Right lobe of liver (tissue), 6 donors: ENCODE data around the gene PPM1B. TPM values are rescaled to one million over a fixed set of nuclear protein-coding genes. Genes with fewer than 3 reads are reported as not detected.
"Not testable (repeated sequence)": the region's sequence is repeated elsewhere in the genome, so short reads cannot be mapped to it uniquely, and the experiment has no call there.

ENCODE experiments used
- ATAC-seq, 4 donors: fragments of 200-7000 bp; cut with Tn5 transposase; one replicate each; pipeline ENCODE4 v1.9.1; 2020; ENCODE audit warnings: mild to moderate bottlenecking in 4 of 4, moderate library complexity in 4 of 4
- DNase-seq, 3 donors: peaks; one replicate each; pipeline ENCODE4 v3.0.0-alpha.2; 2020
- H3K27ac ChIP-seq, 3 donors: fragments of 200-600 bp; one replicate each; pipeline ENCODE4 v1.8.0; 2022
- H3K27me3 ChIP-seq, 2 donors: fragments of 200-600 bp; one replicate each; pipeline ENCODE4 v1.8.0; 2022
- H3K36me3 ChIP-seq, 4 donors: fragments of 200-600 bp; sonication (generic) in 1 of 4; one replicate each; pipeline versions ENCODE4 v1.5.1 to v1.8.0; 2017 to 2022; ENCODE audit warnings: control low read depth in 1 of 4
- H3K4me1 ChIP-seq, 4 donors: fragments of 200-600 bp; sonication (generic) in 1 of 4; one replicate each; pipeline versions ENCODE4 v1.5.1 to v1.8.0; 2017 to 2022; ENCODE audit warnings: control low read depth in 1 of 4
- H3K4me3 ChIP-seq, 3 donors: fragments of 200-600 bp; one replicate each; pipeline ENCODE4 v1.8.0; 2022
- H3K9me3 ChIP-seq, 4 donors: fragments of 200-600 bp; sonication (generic) in 1 of 4; one replicate each; pipeline versions ENCODE4 v1.5.1 to v1.8.0; 2017 to 2022; ENCODE audit warnings: control low read depth in 1 of 4
- POLR2A ChIP-seq: fragments of 450-650 bp; IDR thresholded peaks from one replicate; pipeline ENCODE4 v1.6.1; 2017; ENCODE audit warnings: antibody characterized with exemption, mild to moderate bottlenecking
- WGBS: methylation state at CpG from one replicate; pipeline ENCODE4 v1.1.6; 2018; ENCODE audit warnings: low coverage, low lambda C conversion rate; ENCODE audit not compliant: insufficient coverage; ENCODE audit errors: missing lambda C conversion rate; 5-methylcytosine and 5-hydroxymethylcytosine counted together
- intact Hi-C, 2 donors: fragments of 100-400 bp; cut with DNase I; formaldehyde crosslinking; loops; one replicate each; pipeline versions ENCODE4 v1.11.2 to v1.14.1; 2022
- total RNA-seq, 6 experiments: library from RNA; depleted of rRNA in 2 of 6; stranded (reverse); fragments of >200 nt in 2 of 6; fragmentation: NEBNext Ultra II Directional in 3 of 6; extraction: Animal tissue kit (Norgen Biotek cat#: 25700) in 3 of 6; gene quantifications; one replicate each; pipeline versions ENCODE4 v1.1.0 to v1.2.4, GENCODE V29; 2016 to 2023
- TF ChIP-seq, protein P1 (sequence below), 4 donors: fragments of 200-600 bp in 3 of 4; fragments of 450-650 bp in 1 of 4; IDR thresholded peaks; one replicate each; pipeline versions ENCODE4 v1.5.1 to v1.8.0; 2016 to 2022; ENCODE audit warnings: antibody characterized with exemption in 4 of 4, mild to moderate bottlenecking in 2 of 4
- donor health status: DM: no; HTN: yes; CAD: no.
- donor health status: DM: no; HTN: no; CAD: no.
- donor health status: DM: no; HTN: no; CAD: no.
- donor health status: DM: no; HTN: yes; CAD: no.
- donor health status: DM: no; HTN: yes; CAD: no.

PPM1B gene
- total RNA-seq, 6 experiments from 2014 or later = 20.4 to 43.3 (median 27.8) TPM

DNA sequence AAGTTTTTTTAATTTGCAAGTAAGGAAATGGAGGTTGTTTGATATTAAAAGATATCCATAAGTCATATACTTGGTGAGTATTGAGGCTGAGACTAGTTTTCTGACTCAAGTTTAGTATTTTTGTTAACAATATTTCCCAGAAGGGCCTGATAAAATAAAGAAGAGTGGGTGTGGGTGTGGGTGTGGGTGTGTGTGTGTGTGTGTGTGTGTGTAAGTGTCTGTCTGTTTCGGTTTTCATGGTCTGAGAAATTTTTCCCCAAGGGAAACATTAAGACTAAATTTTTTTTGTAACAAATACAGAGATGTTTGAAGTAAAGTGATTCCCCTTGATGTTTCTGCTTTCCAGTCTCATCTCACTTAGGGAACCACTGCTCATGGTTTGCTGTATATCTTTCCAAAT lies 36.5 kb downstream of the PPM1B start:
- Histone ChIP-seq H3K27ac (no peak overlapping the region), H3K4me3 (no peak overlapping the region), H3K9me3 (no peaks in the 10 kb centered on the region), H3K27me3 (no peaks in the 10 kb centered on the region), H3K4me1 (no peaks in the 10 kb centered on the region), H3K36me3 (peaks cover 0 to 8% (median under 1%) of the 10 kb centered on the region in 4 donors)
- no peak for TF ChIP-seq POLR2A
- TF ChIP-seq, protein P1, sequence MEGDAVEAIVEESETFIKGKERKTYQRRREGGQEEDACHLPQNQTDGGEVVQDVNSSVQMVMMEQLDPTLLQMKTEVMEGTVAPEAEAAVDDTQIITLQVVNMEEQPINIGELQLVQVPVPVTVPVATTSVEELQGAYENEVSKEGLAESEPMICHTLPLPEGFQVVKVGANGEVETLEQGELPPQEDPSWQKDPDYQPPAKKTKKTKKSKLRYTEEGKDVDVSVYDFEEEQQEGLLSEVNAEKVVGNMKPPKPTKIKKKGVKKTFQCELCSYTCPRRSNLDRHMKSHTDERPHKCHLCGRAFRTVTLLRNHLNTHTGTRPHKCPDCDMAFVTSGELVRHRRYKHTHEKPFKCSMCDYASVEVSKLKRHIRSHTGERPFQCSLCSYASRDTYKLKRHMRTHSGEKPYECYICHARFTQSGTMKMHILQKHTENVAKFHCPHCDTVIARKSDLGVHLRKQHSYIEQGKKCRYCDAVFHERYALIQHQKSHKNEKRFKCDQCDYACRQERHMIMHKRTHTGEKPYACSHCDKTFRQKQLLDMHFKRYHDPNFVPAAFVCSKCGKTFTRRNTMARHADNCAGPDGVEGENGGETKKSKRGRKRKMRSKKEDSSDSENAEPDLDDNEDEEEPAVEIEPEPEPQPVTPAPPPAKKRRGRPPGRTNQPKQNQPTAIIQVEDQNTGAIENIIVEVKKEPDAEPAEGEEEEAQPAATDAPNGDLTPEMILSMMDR (IDR thresholded peaks at IDR 0.05) = no peak
- intact Hi-C loops = no loop called here
- DNase-seq = no peak
- no peak for ATAC-seq
- 20% methylated on average over 1 of the region's 1 CpG for WGBS

DNA sequence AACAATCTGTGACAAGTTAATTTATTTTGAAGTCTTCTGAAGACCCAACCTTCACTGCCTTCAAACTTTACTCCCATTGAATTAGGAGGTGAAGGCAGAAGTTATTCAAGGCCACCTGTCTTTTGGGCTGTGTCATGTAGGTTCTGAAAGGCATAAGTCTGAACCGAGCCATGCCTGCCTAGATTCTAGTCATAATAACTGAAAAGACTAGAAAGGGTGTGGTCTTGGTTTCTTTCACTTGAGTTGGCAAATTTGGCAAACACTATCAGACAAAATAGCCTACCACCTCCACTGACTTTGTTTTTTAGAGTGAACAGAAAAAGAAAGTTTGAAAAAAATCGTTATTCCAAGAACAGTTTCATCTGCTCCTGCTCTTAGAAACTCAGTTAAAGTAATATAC lies 38.4 kb downstream of the PPM1B start:
- no peak overlapping the region for H3K27ac ChIP-seq
- peaks cover 0 to 6% (median 2%) of the 10 kb centered on the region in 4 donors for H3K36me3 ChIP-seq
- 95% methylated on average over 2 of the region's 2 CpGs for WGBS
- intact Hi-C loops = no loop called here
- ATAC-seq = no peak
- no peak for DNase-seq
- TF ChIP-seq POLR2A = no peak
- TF ChIP-seq, protein P1 (IDR thresholded peaks at IDR 0.05) = no peak
- no peaks in the 10 kb centered on the region for H3K4me1 ChIP-seq
- H3K27me3 ChIP-seq = no peaks in the 10 kb centered on the region
- no peak overlapping the region for H3K4me3 ChIP-seq
- H3K9me3 ChIP-seq = no peaks in the 10 kb centered on the region

DNA sequence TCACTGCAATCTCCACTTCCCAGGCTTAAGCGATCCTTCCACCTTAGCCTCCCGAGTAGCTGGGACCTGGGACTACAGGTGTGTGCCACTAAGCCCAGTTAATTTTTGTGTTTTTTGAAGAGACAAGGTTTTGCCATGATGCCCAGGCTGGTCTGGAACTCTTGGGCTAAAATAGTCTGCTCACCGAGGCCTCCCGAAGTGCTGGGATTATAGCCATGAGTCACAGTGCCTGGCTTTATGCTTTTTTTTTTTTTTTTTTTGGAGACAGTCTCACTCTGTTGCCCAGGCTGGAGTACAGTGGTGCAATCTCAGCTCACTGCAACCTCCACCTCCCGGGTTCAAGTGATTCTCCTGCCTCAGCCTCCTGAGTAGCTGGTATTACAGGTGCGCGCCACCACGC lies 39.0 kb downstream of the PPM1B start:
- H3K4me1 ChIP-seq, intact Hi-C loops, H3K27ac ChIP-seq, H3K4me3 ChIP-seq, DNase-seq, H3K27me3 ChIP-seq, H3K9me3 ChIP-seq, H3K36me3 ChIP-seq, ATAC-seq: not testable (repeated sequence)
- WGBS = 96% methylated on average over 4 of the region's 8 CpGs

DNA sequence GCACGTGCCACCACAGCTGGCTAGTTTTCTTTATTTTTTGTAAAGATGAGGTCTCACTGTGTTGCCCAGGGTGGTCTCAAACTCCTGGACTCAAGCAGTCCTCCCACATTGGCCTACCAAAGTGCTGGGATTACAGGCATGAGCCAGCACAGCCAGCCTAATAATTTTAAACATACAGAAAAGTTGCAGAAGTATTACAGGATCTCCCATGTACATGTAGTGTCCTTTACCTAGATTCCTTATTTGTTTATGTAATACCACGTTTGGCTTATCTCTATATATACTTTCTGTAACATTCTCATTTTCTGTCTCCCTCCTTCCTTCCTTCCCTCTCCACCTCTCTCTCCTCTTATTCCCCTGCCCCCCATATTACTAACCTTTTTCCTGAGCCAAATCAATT lies 41.7 kb downstream of the PPM1B start:
- no peak overlapping the region for H3K27ac ChIP-seq
- peaks cover 0 to 11% (median 2%) of the 10 kb centered on the region in 4 donors for H3K36me3 ChIP-seq
- 71% methylated on average over 1 of the region's 2 CpGs for WGBS
- peaks cover 0 to 9% (median 3%) of the 10 kb centered on the region in 4 donors for H3K4me1 ChIP-seq
- TF ChIP-seq, protein P1 (IDR thresholded peaks at IDR 0.05) = no peak
- no peak for TF ChIP-seq POLR2A
- no peak overlapping the region for H3K4me3 ChIP-seq
- H3K27me3 ChIP-seq = no peaks in the 10 kb centered on the region
- intact Hi-C loops = no loop called here
- ATAC-seq (no peak), DNase-seq (no peak)
- no peaks in the 10 kb centered on the region for H3K9me3 ChIP-seq

DNA sequence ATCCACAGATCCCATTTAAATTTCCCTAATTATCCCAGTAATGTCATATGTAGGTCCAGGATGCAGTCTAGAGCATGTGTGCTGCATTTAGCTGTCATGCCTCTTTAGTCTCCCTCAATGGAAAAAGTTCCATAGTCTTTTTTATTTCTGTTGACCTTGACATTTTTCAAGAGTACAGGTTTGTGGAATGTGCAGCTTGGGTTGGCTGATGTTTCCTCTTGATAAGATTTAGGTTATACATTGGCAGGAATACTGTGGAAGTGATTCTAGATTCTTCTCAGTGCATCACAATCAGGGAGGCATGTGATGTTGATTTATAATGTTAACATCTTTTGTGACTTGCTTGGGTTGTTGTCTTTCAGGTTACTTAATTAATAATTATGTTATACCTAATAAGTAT lies 42.5 kb downstream of the PPM1B start:
- intact Hi-C loops = no loop called here
- H3K36me3 ChIP-seq = peaks cover 0 to 11% (median 2%) of the 10 kb centered on the region in 4 donors
- H3K9me3 ChIP-seq = no peaks in the 10 kb centered on the region
- TF ChIP-seq POLR2A = no peak
- TF ChIP-seq, protein P1 (IDR thresholded peaks at IDR 0.05) = no peak
- H3K4me1 ChIP-seq = peaks cover 0 to 15% (median 6%) of the 10 kb centered on the region in 4 donors
- DNase-seq (no peak), ATAC-seq (no peak)
- H3K27me3 ChIP-seq = no peaks in the 10 kb centered on the region
- no peak overlapping the region for H3K4me3 ChIP-seq
- H3K27ac ChIP-seq = no peak overlapping the region
